Putamen (tissue), 1 donor: ENCODE data around the gene THEM5.
"Not testable (repeated sequence)": the region's sequence is repeated elsewhere in the genome, so short reads cannot be mapped to it uniquely, and the experiment has no call there.

ENCODE experiments used
- DNase-seq: peaks from one replicate; pipeline ENCODE4 v3.0.0-alpha.2; 2016; ENCODE audit warnings: low spot score

THEM5 gene

DNA sequence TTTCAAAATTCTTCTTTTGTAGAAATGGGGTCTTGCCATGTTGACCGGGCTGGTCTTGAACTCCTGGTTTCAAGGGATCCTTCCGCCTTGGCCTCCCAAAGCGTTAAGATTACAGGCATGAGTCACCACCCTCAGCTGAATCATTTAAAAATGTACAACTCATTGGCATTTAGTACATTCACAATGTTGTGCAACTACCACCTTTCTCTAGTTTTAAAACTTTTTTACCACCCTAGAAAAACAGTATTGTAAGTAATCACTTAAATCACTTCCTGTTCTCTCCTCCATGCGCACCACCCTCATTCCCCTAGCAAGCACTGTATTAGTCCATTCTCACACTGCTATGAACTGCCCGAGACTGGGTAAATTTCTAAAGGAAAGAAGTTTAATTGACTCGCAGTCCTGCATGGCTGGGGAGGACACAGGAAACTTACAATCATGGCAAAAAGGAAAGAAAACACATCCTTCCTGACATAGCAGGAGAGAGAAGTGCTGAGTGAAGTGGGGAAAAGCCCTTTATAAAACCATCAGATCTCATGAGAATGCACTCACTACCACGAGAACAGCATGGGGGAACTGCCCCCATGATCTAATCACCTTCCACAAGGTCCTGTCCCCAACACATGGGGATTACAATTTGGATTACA is 14.4 kb upstream of the THEM5 start:
- DNase-seq = peak; percentile 15

DNA sequence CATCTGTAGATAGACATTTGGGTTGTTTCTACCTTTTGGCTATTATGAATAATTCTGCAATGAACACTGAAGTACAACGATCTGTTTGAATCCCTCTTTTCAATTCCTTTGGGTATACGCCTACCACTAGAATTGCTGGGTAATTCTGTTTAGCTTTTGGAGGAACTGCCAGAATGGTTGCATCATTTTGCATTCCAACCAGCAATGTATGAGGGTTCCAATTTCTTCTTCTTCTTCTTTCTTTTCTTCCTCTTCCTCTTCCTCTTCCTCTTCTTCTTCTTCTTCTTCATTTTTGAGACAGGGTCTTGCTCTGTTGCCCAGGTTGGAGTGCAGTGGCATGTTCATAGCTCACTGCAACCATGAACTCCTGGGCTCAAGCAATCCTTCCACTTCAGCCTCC is 13.8 kb upstream of the THEM5 start:
- no peak for DNase-seq

DNA sequence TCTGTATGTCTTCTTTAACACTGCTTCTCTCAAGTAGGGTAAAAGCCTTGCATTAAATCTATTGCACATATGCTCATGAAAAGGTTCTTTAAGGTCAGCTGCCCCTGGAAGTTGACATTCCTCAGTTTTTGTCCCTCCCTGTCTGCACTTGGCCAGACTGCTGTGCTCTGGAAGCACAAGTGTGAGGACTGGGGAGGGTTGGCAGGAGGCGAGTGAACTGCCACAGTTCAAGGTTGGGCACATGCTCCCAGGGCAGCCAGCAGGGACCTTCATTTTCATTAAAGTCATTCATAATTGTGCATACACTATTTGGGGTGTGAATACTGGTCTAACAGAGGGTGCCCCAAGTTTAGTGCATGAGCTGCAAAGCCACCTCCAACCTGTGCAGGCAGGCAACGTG is 10.9 kb upstream of the THEM5 start:
- DNase-seq = no peak

DNA sequence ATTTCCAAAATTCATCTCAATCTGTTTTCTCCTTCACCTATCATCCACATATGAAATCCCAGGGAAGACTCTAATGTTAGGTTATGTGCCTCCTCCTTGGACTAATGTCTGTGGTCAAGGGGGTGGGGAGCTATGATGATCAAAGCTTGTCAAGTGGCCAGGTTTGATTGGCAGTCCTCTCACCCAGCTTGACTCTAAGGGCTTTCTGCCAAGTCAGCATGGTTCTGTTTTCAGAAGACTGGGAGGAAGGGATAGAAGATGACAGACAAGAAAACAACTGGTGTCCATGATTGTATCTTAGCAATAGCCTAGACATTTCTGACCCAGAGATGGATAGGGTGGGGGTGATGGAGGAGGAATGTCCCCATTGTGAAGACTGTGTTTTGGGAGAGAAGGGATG is 9.1 kb upstream of the THEM5 start:
- DNase-seq = no peak

DNA sequence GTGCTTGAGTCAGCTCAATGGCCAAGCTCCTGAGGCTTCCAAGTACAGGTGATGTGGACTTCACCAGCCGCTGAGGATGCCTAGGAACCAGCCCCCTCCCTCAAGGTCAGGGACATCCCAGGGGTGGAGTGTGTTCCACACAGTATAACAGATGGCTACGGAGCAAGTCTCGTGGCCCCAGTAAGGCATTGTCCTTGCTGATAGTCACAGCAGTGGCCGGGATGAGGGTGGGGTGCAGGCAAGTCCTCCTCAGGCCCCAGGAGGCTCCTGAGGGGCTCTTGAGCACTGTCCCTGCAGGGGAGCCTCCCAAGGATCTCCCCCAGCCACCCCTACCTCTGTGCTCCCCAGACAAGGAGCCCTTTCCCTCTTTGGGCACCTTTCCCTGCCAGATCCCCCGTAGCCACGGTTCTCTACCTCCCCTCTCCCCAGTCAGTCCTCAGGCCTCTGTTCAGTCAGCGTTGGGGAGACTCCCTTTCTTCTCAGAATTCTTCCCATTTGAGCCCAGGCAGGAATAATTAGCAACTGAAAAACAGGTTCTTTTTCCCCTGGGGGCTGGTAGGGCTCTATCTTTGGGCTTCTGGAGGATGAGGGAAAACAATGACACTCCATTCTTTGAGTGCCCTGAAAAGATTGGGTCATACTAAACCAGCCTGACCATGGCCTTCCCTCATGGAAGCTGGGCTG is 7.1 kb upstream of the THEM5 start:
- no peak for DNase-seq

DNA sequence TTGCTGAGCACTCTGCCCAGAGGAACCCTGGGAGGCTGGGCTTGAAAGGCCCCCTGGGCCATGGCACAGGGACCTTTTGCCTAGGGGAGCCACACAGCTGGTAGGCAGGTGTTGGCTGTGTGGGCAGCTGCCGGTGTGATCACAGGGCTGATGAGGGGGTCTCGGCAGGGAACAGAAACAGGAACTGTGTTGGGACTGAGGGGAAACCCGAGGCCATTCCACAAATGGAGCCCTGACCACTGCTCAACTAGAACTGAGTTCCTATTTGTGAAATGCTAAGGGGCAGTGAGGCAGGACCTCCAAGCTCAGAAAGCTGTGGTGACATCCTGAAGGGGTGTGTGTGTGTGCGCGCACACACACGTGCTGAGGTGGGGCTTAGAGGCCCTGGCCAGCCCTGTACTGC is 6.4 kb upstream of the THEM5 start:
- no peak for DNase-seq

DNA sequence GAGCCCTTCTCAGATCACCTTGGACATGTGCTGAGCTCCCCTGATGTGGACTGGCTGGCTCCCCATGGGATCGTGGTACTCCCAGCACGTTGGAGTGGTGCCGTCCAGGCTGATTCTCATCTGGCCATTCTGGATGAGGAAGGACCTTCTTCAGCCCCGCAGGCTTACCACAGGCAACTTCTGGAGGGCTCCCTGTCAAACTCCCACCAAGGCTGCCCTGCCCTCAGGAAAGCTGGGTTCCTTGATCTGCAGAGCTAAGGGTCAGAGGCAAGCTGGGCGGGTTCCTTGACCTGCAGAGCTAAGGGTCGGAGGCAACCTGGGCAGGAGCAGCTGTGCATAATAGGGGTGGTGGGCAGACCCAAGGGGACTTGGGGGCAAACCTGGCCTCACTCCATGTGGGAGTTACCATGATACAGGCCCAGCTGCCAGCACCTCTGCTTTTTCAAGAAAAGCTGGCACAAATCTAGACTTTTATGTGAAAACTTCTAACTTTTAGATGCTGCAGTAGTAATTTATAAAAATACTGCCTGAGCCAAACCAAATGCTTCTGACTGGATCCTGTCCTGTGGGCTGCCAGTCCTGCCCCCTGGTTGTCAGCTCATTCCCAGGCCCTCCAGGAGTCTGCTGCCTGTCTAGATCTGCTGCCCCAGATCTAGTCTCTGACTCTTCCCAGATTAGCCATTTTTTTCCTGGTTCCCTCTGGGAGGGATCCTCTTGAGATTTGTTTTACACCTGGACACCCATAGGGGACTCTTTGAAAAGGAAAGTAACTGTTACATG is 5.6 kb upstream of the THEM5 start:
- DNase-seq = no peak

DNA sequence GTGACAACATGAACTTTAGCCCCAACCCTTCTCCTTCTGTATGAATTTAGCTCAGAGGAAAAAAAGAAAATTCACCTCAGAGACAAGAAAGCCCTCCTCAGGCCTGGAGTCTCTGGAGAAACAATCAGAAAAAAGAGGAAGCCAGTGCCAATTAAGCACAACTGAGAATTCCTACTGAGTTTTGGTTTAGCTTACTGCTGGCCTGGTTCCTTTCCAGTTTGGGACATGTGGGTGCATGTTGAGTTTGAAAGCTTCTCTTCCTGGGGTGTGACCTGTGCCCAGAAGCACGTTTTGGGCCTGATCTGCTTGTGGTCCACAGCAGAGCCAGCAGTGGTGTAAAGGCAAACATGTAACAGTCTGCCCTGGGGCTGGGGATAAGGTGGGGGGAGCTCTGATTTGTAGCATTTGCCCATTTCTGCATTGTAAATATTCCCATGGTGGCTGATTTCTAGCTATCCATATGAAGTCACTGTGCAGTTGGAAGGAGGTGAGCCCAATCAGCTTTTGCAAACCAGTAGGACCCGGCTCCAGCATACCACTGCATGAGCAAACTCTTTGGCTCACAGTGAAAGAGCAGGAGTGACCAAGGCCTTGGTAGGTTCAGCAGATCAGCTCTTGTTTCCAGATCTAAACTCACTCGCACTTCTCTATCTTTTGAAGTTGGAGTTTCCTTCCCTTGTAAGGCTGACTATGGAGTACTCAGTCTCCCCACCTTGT is 4.7 kb upstream of the THEM5 start:
- DNase-seq = no peak

DNA sequence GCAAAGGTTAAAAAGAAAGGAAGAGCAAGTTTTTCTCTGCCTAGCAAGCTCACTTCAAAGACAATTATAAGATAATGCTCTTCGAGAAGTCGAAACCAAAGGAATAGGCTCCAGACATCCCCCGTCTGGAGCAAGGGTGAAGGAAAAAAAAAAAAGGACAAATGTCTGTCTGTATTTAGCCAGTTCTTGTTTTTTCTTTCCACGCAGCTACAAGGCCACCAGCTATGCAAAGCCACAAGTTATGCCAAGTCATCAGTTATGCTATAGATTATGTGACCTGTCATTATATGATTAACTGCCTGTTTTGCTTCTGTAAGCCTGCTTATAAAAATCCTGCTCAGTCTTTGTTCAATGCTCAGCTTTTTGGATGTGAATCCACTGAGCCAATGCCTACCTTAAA is 2.4 kb upstream of the THEM5 start:
- DNase-seq = no peak

DNA sequence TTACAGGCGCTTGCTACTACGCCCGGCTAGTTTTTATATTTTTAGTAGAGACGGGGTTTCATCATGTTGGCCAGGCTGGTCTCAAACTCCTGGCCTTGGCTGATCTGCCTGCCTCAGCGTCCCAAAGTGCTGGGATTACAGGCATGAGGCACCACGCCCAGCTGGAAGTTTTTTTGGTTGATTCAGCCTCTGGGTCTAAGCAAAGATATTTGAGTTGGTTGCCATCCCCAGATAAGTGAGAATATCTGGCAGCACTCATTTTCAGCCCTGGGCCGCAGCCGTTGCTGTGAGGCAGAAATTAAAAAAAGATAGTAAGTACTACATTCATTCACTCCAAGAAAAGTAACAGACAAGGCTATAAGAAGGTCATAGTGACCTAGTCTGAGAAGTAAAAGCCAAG is 2.0 kb upstream of the THEM5 start:
- not testable (repeated sequence) for DNase-seq

DNA sequence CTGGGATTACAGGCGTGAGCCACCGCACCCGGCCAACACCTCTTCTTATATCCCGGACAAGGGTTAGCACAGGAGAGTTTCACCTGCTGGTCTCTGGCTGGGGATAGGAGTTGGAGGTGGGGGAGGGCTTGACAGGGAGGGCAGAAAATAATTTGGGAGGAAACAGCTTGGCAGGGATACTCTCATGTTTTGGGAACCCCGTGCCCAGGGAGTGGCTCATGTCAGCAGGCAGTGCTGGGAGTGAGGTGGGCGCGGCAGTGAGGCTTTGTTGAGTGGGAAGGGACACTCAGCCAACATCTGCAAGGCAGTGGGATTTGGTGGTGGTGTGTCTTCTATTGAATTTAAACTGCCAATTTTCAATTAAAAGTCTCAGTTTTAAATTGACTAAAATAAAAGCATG is 1.1 kb upstream of the THEM5 start:
- DNase-seq = no peak

DNA sequence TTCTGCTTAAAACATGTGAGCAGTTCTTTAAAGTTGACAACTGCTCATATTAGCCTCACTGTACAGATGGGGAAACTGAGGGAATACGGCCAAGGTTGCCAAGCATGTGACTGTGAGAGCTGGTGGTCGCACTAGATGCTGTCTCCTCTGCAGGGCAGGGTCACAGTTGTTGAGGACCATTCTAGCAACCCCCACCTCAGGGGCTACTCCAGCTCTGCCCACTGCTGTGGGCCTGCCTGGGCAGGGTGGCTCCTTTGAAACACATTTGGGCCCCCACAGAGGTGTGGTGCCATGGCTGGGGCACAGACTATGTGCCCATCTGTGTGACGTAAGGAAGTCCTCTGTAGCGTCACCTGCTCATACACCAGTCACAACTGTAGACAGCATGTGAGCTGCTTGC is 779 bp downstream of the THEM5 start:
- DNase-seq = no peak

DNA sequence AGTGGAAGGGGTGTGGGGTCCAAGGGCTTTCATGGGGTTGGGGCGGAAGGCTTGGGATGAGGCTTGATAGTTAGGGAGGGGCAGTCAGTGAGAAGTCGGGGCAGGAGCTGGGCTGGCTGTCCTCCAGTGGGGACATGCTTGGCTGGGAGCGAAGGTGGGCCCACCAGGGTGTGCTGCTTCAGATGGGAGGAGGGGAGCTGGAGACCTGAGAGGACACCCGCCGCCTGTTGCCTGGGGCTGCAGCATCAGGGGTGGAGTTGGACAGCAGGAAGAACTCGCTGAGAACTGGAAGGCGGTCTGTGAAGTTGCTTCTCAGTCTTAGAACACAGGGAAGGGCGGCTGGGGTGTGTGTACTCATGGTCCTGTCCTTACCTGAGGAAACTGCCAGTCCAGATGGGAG is 1.6 kb downstream of the THEM5 start:
- no peak for DNase-seq

DNA sequence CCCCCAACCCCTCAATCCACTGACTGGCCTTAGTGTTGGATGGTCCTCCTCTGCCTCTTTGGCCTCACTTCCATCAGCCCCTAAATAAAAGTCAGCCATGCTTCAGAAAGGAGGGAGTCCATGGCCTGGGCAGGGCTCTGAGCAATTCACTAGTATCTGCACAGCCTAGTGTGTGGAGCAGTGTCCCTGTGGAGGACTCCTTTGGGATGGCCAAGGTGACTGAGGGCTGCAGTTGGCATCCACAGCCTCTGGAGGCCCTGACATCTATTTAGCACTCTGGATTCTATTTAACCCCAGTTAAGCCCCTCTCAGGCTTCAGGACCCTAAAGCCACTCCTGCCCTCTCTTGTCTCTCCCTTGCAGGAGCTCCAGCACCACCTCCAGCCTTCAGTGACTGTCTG is 3.6 kb downstream of the THEM5 start:
- no peak for DNase-seq

DNA sequence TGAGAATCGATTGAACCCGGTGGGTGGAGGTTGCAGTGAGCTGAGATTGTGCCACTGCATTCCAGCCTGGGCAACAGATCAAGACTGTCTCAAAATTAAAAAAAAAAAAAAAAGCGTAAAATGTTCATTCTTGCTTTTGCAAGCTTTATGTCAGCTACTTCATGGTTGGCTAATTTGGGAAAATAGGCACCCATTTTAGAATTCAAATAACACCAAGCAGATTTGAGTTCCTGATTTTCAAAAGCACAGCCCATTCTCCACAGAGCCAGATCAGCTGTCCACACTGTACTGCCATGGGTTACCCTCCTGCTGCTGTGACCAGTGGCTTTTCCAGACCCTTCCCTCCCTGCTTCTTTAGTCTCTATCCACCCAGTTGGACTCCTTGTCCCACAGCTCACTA is 4.4 kb downstream of the THEM5 start:
- DNase-seq = no peak

DNA sequence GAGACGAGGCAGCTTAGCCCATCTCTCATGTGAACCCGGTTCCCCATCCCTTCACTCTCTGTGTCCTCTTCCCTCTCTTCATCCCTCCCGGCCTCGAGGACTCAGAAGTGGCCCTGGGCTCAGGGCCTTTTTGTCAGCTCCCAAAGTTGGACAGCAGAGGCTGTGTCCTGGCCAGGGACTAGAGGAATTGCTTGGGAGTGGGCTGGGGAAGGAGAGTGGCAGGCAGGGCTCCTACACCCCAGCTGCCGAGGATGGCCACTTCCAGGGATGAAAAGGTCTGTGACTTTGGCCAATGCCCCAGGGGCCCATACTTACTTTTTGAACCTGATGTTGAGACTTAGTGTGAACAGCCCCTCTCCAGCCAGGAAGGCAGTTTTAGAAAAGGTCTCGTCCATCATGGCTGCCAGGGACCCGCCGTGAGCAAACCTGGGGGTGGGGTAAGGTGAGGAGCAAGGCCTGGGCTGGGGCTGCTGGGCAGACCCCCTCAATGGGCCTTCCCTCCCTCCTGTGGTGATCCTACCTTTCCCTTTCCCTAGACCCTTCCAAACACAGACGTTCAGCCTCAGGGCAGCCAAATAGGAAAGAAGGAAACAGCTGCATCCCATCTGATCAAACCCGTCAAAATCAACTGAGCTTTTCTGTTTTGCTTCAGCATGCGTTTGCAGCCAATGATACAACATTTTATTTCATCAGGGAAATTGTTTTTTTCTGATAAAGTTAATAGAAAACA is 5.5 kb downstream of the THEM5 start:
- DNase-seq = no peak

DNA sequence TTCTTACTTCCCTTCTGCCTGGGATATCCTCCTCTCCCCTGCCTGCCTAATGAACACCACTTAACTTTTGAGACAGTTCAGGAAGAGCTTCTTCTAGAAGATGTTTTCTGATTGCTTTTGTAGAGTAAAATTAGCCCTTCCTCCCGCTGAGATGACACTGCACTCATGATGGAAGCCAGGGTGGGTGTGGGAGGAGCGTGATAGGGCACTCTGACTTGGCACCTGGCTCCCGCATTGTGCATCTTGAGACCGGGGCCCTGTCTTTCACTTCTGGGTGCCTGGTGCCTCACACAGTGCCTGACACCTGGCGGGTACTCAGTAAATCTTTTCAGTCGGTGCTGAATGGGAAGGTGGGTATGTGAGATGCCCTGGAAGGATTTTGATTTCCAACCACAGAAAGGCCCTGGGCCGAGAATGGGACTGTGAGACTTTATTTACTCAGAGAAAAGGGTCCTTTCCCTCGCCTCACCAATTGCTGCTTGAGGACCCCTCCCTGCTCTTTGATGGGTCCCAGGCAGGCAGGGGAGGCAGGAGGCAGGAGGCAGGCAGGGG is 6.8 kb downstream of the THEM5 start:
- no peak for DNase-seq

DNA sequence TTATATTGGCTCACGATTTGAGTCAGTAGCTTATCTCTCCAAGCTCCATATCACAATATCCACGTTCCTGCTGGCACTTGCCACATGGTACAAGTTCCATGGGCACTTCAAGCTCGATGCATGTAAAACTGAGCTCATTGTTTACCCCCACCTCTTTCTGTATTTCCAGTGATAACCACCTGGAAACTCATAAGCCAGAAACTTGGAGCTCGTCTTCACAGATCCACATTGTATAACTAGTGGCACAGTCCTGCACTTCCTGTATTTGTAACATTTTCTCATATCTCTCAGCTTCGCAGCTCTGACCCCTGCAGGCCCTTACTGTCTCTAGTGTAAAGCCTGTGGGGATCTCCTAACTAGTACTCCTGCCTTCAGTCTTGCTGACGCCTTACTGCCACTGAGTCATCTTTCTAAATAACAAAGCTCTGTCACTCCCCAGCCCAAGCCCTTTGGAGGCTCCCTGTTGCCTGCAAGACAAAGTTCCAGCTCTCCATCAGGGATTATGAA is 7.4 kb downstream of the THEM5 start:
- DNase-seq = no peak

DNA sequence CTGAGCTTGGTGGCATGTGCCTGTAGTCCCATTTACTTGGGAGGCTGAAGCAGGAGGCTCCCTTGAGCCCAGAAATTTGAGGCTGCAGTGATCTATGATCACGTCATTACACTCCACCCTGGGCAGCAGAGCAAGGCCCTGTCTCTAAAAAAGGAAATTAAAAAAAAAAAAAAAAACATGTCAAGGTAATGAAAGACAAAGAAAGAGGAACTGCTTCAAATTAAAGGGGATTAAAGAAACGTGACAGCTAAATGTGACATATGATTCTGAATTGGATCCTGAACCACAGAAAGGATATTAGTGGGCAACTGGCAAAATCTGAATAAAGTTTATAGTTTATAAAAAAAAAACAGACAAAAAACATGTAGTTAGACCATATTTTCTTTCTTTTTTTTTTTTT is 10.1 kb downstream of the THEM5 start:
- no peak for DNase-seq

DNA sequence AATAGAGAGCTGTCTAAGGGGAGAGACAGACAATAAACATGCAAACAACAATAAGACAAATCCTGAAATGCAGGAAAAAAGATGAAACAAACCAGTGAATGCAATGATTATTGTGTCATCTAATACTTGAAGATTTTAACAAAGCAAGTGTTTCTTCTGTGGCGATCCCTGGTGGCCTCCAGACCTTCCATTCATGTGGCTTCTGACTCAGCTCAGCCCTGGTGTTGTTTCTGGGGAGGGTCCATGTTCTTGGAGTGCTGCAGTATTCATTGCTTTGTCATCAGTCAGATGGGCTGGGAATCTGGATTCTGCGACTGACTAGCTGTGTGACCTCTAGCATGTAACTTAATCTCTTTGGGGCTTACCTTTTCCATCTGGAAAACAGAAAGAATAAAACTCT is 12.4 kb downstream of the THEM5 start:
- DNase-seq = no peak

DNA sequence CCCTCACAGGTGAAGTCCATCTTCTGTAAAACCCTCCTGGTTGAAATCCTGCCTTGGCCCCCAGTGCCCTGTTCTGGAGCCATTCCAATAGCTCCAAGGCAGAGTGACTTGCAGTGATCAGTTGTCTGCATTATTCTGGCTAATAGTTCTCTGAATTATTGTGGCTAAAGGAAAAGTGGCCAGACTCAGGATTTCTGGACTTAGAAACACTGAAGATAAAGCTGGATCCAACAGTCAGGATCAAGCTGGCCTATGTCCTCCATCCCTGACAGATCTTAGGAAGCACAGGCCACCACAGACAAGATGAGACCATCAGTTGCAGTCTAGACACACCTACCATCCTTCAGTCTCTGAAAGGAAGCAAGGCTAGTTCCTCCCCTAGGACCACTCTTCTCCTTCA is 13.1 kb downstream of the THEM5 start:
- DNase-seq = no peak
